GM21360 (cell line): Measurements from ENCODE around the gene FBLIM1.

Experiments used
- ATAC-seq: cut with Tn5 transposase; IDR thresholded peaks from one replicate; pipeline ENCODE4 v1.9.1; 2021; ENCODE audit warnings: mild to moderate bottlenecking, moderate library complexity; ENCODE audit not compliant: unreplicated experiment

FBLIM1 gene

DNA sequence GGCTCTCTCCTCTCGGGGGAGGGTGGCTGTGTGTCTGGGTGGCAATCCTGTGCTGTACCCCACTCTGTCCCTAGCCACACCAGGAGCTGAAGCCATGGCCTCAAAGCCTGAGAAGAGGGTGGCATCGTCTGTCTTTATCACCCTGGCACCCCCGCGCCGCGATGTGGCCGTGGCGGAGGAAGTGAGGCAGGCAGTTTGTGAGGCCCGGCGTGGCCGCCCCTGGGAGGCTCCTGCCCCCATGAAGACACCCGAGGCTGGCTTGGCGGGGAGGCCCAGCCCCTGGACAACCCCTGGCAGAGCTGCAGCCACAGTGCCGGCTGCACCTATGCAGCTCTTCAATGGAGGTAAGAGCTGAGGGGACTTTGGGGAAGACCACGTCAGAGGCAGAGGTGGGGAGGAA lies 6.3 kb downstream of the FBLIM1 start:
- no peak for ATAC-seq

DNA sequence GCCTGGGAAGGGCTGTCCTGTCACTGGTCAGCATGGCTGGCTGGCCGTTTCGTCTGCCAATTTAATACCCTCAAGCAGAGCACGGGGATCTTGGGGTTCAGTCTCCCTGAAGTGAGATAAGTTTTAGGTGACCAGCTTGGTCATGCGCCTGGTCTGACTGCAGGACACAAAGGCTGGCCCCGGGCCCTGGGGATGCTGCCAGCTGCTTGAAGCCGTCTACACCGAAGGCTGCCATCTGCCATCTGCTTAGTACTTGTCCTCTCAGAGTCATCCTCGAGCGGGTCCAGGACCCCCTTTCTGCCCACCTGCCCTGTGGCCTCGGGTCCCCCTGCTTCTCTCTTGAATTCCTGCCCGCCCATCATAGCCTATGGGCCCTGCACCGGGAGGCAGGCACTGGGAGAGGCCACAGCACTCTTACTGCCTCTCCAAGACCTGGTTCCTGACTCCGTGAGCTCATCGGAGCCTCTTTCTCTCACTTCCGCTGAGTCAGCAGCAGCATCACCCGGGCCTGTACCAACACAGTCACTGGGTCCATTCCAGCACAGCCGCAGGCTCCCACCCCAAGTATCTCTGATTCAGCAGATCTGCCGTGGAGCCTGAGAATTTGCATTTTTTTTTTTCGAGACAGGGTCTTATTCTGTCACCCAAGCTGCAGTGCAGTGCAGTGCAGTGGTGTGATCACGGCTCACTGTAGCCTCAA lies 7.0 kb downstream of the FBLIM1 start:
- ATAC-seq = no peak

DNA sequence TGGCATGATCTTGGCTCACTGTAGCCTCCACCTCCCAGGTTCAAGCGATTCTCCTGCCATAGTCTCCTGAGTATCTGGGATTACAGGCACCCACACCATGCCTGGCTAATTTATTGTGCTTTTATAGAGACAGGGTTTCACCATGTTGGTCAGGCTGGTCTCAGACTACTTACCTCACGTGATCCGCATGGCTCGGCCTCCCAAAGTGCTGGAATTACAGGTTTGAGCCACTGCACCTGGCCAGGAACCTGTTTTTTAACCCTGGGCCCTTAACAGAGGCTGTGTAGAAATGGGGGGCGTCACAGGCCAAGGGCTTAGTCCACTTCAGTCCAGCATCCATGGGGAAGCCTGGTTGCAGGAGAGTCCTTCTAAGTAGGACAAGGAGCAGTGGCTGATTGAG lies 9.3 kb downstream of the FBLIM1 start:
- no peak for ATAC-seq

DNA sequence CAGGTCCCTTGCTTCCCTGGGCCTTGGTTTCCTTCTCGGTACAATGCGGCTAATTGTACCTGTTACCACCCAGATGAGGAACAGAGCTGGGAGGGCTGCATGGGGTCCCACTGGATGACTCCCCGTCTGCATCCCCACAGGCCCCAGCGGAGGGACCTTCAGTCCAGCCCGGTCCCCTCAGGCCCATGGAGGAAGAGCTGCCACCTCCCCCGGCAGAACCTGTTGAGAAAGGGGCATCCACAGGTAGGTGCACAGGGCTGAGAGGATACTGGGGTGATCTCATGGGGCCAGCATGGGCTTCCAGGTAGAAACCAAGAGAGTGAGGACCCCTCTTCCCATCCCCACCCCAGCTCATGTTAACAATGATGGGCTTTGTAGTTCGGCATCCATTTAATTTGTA lies 9.8 kb downstream of the FBLIM1 start:
- ATAC-seq = no peak

DNA sequence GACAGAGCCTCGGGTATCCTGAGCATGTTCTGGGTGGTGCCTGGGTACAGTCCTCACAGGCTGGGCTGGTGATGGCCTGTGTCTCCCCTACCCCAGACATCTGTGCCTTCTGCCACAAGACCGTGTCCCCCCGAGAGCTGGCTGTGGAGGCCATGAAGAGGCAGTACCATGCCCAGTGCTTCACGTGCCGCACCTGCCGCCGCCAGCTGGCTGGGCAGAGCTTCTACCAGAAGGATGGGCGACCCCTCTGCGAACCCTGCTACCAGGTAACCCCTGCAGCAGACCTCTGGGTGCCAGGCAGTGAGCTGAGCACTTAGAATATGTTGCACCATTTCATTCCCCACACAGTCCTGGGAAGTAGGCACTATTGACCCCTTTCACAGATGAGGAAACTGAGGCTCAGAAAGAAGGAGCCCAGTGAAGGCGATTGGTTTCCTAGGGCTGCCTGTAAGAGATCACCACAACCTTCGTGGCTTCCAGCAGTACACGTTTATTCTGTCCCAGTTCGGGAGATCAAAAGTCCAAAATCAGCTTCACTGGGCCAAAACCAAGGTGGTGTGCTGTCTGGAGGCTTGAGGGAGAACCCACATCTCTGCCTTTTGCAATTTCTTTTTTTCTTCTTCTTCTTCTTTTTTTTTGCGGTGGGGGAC lies 11.8 kb downstream of the FBLIM1 start:
- ATAC-seq = no peak

DNA sequence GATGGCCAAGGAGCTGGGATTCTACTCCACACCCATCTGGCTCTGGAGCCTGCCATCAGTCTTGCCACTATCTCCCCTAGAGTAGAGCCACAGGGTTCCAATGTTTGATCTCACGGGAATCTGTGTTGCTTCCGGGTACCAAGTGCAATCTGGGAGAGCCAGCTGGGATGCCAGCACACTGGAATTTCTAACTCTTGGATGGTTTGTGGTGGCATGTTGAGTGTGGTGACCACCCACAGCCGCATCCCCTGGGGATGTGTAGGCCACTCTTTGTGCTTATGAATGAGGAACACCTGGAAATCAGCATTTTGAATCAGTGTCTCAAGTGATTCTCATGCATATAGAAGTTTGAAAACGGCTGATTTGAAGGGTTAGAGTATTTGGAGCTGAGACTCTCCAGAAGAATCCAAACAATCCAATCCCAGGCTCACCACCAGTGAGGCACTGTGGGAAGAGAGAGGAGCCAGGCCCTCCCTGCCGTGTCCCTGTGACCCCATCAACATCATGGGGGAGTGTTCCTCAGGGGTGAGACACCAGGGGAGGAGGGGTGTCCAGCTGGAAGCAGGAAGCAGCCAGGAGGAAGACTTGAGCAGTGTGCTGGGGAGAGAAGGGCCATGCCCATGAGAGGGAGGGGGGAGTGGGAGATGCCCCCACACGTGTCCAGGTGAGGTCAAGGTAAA lies 13.4 kb downstream of the FBLIM1 start:
- ATAC-seq = no peak

DNA sequence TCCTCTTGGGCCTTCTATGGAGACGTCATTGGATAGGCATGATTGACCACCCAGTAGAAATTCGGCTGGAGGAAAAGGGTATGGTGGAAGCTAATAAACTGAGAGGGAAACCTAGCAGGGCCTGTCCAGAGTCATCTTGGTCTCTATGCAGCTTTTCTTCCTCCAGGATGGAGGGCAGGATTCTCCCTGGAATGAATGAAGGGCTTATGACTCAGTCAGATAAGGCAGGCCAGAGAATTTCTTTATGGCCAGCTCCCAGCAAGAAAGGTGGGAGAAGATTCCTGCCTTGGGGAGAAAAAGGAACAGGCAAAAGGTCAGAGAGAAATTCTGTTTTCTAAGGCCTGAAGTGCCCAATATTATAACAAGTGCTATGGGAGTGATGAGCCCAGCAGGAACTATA lies 17.1 kb downstream of the FBLIM1 start:
- no peak for ATAC-seq

DNA sequence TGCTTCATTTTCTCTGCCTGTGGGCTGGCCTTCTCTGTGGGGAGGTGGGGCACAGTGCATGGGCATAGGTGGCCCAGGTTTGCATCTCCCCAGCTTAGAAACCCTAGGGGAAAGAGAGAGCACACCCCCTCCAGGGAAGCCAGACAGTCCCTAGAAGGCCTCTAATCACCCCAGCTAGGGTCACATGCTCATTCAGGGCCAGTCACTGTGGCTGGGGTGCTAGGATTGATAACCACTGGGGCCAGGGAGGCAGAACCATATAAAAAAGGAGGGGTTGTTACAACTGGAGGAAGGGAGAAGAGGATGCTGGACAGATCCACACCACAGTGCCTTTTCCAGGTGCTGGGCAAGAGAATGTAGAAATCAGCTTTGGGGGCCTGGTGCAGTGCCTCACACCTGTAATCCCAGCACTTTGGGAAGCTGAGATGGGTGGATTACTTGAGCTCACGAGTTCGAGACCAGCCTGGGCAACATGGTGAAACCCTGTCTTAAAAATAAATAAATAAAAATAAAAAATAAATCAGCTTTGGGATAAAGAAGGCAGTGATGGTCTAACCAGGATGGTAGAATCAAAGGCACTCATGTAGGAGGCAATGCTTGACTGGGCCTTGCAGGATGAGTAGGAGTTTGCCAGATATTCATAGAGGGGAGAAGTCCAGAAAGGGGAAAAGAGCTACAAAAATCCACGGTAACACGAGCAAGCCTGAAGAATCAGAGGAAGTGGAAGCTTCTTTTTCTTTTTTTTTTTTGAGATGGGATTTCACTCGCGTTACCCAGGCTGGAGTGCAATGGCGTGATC lies 19.5 kb downstream of the FBLIM1 start:
- ATAC-seq = no peak

DNA sequence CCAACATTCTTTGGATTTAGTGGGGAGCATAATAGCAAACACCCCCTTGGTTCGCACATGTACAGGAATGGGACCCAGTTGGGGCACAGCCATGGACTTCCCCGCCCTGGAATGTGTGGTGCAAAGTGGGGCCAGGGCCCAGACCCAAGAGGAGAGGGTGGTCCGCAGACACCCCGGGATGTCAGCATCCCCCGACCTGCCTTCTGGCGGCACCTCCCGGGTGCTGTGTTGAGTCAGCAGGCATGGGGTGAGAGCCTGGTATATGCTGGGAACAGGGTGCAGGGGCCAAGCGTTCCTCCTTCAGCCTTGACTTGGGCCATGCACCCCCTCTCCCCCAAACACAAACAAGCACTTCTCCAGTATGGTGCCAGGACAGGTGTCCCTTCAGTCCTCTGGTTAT lies 27.1 kb downstream of the FBLIM1 start:
- ATAC-seq = no peak

DNA sequence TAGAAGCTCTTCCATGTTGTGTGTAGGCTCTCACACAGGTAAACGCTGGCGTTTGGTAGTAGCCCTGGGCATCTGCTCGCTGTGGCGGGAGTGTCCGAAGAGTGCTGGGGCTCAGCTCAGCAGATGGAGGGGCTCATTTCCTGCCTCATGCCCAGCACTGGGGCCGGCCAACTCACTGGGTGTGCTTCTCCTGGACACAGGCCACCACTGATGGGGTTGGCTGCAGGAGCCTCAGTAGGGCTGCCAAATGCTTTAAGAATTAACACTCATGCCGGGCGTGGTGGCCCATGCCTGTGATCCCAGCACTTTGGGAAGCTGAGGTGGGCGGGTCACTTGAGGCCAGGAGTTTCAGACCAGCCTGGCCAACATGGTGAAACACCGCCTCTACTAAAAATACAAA lies 28.0 kb downstream of the FBLIM1 start:
- ATAC-seq = no peak

DNA sequence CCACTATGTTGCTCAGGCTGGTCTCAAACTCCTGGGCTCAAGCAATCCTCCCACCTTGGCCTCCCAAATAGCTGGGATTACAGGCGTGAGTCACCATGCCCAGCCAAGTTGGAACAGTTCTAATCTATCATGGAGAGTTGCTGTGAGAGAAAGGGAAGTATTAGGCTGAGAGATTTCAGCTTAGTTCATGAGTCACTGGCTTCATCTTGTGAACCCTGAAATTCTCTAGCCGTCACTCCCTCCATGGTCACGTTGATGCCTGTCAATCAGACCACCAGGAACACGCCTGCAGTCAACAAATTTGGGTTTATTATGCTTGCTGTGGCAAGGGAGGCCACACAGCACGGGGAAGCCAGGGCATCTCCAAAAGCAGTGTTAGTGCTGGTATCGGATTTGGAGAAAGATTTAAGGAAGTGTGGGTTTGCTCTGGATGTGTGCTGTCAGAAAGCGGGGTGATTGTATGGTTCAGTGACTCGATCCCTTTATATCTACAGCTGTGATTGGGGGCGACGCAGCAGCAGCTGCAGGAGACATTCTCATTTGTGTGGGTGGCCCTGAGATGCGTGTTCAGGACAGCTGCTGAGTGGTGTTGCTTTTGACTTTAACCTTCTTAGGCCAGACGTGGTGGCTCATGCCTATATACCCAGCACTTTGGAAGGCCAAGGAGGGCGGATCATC lies 30.2 kb downstream of the FBLIM1 start:
- ATAC-seq = no peak

DNA sequence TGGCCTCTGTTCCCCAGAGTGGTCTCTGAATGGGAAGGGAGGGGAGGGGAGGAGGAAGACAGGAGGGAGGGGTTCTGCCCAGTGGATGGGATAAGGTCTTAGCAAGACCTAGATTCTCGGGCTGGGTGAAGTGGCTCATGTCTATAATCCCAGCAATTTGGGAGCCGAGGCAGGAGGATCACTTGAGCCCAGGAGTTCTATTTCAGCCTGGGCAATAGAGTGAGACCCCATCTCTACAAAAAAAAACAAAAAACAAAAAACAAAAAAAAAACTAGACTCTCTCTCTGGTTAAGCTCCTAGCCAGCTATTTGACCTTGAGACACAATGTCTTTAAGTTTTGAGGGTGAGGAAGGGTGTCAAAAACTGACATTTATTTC lies 37.5 kb downstream of the FBLIM1 start:
- ATAC-seq = no peak

DNA sequence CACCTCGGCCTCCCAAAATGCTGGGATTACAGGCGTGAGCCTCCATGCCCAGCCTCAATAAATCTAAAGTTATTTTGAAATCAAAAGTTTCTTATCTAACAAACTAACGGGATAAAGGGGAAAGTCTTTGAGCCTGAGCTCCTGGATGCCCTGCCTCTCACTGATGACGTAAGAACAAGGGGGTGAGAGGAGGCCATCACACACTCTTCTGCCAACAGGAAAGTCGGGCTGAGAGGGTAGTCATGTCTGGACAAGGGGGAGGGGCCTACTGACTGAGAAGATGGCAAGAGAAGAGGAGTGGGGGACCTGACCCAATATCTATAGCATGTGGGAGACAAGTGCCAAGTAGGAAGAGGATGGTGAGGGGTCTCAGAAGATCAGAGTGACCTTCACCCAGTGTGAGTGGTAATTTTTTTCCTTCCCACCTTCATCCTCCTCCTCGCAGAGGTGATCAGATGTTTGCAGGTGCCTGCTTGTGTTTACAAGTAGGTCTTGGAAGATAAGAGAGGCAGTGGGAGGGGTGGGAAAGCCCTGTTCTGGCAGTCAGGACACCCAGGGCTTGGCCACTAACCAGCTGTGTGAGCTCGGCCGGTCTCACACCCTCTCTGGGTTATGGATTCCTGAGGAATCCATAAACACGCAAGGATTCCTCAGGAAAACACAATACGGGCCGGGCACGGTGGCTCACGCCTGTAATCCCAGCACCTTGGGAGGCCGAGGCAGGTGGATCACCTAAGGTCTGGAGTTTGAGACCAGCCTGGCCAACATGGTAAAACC lies 39.2 kb downstream of the FBLIM1 start:
- ATAC-seq = no peak

DNA sequence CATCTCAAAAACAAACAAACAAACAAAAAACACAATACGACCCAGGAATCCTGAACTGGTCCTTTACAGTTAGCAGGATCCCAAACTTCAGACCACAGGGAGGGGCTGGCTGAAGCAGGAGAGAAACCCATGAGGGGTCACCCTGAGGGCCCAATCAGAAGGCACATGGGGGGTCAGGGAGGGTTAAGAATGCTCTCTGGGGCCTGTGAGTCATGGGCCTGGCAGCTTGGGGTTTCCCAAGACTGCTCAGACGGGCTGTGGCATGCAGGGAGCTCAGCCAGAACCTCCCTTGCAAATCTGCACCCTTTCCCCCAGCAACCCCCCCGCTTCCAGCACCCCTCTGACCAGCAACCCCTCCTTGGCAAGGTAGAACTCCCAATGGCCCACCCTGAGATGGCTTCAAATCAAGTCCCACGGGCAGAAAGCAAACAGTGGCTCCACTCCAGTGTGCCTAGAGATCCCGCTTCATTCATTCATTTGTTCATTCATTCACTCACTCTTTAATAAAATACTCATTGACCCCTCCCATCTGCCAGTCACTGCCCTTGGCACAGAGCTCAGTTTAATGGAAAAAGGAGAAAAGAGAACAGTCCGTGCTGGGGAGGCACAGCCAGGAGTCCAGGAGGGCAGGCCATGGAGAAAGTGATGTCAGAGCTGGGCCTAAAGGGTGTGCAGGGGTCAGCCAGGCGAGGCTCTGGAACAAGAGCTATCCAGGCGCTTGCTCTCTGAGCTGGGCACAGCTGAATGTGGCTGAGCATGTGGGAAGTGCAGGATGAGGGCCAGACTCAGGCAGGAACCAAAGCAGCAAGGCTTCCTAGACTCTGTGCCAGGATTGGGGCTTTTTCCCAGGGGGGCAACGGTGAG lies 40.6 kb downstream of the FBLIM1 start:
- ATAC-seq = no peak

DNA sequence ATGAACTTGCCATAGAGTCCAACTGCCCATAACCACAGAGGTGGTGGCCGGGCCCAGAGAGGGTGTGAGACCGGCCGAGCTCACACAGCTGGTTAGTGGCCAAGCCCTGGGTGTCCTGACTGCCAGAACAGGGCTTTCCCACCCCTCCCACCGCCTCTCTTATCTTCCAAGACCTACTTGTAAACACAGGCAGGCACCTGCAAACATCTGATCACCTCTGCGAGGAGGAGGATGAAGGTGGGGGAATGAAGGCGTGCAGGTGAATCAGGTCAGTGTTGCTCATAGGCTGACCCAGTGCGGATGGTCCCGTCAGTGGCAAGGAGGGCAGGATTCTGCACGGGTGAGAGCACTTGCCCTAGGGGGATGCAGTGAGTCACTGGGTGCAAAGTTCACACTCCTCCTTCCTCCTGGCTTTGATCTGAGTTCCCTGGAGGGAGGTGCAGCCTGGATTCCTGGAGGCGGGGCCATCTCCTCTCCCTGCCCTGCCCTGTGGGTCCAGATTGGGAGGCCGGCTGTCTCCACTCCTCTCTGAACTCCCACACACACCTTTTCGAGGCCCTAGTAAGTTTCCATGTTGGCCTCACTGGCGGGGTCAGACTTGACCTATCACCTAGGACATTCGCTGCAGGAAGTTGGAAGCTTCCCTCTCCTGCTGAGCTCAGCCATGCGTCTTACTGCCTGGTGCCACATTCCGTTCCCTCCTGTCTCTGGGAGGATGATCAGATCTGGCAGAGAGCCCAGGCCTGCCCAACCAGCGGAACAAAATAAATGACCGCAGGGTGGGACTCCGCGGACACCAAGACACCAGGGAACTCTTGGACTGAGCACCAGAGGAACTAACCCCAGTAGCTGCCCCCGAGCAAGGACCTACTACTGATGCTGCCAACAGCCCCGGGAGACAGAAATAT lies 41.6 kb downstream of the FBLIM1 start:
- ATAC-seq = no peak

DNA sequence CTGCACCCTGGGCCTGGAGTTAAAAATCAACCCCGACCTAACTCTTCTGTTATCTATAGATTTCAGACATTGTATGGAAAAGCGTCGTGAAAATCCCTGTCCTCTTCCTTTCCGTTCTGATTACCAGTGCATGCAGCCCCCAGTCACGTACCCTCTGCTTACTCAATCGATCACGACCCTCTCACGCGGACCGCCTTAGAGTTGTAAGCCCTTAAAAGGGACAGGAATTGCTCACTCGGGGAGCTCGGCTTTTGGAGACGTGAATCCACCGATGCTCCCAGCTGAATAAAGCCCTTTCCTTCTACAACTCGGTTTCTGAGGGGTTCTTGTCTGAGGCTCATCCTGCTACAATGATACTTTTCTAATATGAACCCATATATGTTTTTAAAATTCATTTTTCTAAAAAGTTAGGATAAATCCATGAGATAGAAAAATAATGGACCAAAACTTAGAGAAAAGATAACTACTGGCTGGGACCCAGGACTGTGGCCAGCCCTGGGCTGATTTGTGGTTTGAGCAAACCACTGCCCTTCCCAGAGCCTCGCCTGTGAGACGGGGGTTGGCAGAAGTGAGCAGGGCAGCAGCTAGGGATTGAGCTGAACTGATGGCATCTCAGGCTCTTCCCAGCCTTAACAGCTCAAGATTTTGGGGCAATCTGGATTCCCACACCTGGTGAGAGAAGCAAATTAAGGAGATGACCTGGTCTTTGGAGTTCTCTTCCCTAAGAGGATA lies 43.8 kb downstream of the FBLIM1 start:
- ATAC-seq = no peak

DNA sequence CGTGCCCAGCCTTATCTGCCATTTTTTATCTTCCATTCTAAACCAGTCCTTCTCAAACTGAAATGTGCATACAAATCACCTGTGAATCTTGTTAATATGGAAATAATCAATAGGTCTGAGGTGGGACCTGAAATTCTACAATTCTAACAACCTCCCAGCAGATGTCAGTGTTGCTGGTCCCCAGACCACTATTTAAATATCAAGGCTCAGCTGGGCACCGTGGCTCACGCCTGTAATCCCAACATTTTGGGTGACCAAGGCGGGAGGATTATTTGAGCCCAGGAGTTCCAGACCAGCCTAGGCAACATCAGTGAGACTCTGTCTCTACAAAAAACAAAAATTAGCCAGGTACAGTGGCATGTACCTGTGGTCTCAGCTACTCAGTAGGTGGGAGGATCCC lies 44.8 kb downstream of the FBLIM1 start:
- ATAC-seq = no peak

DNA sequence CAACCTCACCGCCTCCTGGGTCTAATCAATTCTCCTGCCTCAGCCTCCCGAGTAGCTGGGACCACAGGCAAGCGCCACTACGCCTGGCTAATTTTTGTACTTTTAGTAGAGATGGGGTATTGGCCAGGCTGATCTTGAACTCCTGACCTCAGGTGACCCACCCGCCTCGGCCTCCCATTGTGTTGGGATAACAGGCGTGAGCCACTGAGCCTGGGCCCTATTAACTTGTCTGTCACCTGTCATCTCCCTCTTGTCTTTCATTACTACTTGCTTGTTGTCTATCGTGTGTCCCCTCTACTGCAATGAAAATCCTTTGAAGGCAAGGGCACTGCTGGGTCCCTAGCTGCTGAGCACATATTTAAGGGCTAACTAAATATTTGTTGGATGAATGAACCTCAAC lies 45.5 kb downstream of the FBLIM1 start:
- no peak for ATAC-seq
